ENCODE measurements around the gene PPM1G.

Gene PPM1G

DNA sequence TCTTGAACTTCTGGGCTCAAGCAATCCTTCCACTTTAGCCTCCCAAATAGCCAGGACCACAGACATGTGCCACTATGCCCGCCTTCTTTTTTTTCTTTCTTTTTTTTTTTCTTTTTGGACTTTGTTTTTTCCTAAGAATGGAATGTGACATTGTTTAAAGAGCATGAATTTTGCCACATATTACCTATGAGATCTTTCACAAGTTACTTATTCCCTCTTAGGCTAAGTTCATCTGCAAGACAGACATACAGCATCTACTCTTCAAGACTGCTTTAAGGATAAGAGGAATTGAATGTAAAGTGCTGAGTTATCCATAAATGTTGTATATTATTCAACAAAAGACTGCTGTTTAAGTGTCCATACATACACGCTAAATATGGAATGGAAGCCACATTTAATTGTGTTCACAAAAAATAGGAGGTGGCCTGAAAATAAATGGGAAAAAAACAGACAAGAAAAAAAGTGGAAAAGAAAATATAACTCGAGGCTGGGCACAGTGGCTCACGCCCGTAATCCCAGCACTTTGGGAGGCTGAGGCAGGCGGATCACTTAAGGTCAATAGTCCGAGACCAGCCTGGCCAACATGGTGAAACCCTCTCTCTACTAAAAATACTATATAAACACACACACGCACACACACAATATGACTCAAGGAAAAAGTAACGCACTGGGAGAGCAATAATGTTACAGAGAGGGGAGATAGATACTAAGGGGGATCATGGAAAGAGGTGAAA, 3.2 kb upstream of the PPM1G start:
- no peak for DNase-seq

DNA sequence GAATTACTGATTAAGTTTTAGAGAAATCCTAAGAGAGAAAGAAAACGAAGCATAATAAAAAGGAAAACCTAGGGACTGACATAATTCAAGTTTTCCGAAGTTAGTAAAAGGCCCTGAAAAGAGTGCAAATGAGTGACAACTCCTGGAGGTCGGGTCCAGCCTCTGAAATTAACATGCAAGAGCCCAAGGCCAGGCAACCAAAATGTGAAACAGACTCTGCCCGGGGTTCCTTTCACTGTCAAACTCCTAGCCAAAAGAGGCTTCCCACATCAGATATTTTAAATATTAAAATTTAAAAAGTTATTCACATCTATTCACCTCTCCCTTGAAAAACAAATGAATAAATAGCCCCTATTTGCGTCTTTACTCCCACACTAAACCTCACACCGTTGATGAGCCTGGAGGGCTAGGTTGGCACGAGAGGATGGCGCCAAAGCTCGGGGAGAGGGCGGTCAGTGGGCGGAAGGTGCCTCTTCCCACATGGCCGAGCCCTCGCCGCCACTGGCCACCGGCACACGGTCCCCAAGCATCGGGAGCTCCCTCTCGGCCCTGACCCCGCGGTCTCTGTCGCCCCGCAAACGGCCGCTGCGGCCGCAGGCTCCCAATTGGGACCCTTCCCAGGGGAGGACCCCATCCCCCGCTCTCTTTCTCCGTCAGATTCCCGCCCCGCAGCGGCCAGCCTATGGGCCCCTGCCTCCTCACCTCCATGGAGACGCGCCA, 630 bp downstream of the PPM1G start:
- DNase-seq: no peak

DNA sequence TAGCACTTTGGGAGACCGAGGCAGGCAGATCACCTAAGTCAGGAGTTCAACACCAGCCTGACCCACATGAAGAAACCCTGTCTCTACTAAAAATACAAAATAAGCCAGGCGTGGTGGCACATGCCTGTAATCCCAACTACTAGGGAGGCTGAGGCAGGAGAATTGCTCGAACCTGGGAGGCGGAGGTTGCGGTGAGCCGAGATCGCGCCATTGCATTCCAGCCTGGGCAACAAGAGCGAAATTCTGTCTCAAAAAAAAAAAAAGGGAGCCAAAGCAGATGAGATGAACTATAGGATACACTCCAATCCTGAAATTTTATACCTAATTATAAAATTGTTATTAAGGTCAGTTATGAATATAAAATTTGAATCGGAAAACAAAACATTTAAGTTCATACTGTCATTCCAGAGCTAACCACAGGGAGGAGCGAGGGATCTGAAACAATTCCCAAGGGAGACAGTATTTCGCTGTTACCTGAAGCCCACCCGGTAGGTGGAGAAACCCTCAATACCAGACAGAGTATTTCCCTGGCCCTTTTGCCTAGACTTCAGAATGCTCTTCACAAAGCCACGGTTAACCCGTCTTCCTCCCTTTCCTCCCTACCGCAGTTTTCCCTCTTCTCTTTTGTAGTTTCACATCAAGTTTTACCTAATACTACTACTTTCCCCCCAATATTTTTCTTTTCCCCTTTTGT, 1.4 kb downstream of the PPM1G start:
- no peak for DNase-seq

DNA sequence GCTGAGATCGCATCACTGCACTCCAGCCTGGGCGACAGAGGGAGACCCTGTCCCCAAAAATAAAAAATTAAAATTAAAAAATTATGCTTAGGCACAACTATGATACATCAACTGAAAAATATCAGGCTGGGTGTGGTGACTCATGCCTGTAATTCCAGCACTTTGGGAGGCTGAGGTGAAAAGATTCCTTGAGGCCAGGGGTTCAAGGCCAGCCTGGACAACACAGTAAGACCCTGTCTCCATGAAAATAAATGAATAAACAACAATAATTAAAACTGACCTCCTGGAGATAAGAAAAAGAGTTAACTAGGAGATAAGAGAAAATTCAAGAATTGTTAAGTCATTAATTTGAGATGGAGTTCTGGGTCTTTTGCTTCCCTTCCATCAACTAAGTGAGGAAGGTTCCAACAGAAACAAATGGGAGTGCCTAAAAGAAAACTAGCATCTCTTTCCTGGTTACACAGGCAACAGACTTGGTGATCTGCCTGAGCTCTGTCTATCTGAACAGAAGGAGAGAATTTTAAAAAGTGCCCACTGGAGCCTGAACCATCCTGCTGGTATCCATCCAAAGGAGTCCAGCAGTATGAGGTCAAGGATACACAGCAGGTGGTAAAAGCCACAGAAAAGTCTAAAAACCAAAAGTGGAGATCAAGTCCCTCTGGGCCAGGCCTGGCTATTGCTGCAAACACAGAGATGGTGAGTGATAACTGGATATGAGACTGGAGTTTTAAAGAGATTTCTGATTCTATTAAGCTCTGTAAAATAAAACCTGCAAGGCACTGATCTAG, 8.8 kb downstream of the PPM1G start:
- no peak for DNase-seq

DNA sequence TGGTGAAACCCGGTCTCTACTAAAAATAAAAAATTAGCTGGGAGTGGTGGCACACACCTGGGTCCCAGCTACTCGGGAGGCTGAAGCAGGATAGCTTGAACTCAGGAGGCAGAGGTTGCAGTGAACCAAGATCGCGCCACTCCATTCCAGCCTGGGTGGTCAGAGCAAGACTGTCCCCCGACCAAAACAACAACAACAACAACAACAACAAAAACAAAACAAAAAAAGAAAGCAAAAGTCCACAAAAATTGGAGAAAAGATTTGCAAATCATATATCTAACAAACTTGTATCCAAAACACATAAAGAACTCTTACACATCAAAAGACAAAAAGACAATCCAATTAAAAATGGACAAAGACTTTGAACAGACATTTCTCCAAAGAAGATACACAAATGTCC, 10.4 kb downstream of the PPM1G start:
- DNase-seq: no peak

DNA sequence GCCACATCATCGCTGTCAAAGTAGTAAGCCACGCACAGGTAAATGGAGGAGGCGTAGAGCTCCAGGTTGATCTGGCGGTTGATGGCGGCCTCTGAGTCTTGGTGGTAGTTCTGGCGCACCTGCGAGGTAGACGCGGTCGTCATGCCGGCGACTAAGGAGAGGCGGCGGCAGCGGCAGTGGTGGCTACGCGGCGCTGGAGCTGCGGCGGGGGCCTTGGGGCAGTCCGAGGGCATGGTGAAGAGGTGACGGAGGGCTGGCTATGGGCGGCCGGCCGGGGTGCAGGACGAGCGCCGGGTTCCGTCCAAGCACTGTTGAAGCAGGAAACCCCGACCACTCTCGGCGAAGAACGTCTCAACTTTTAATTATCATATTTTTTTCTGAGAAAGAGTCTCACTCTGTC, 16.2 kb downstream of the PPM1G start:
- DNase-seq: no peak

DNA sequence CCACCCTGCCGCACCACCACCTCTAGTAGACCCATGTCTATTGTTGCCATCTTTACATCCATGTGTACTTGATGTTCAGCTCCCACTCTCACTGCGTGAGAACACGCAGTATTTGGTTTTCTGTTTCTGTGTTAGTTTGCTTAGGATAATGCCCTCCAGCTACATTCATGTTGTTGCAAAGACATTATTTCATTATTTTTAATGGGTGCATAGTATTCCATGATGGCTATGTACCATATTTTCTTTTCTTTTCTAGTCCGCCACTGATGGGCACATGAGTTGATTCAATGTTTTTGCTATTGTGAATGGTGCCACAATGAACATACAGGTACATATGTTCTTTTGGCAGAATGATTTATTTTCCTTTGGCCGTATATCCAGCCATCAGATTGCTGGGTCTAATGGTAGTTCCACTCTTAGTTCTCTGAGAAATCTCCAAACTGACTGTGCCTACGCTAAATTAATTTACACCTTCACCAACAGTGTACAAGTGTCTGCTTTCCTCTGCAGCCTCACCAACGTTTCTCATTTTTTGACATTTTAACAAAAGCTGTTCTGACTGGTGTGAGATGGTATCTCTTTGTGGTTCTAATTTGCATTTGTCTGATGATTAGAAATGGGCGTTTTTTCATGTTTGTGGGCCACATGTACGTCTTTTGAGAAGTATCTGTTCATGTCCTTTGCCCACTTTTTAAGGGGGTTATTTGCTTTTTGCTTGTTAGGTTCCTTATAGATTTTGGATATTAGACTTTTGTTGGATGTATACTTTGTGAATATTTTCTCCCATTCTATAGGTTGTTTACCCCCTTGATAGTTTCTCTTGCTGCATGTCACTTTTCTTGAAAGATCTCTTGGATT, 18.3 kb downstream of the PPM1G start:
- DNase-seq: no peak

GRCh38 chr2:27381577-27382181, 27.7 kb downstream of the PPM1G start:
- peak; percentile 90 for DNase-seq

- DNase-seq: peak; percentile 87
Measured at GRCh38 chr2:27380626-27381545, 28.5 kb downstream of the PPM1G start, which contains the start of gene ZNF513. Gene ZNF513, minus strand, starts transcription at chr2:27380734. Its CDS starts 208 bp downstream, at chr2:27380526.

- no peak for DNase-seq
Measured at GRCh38 chr2:27379836-27380625, 29.4 kb downstream of the PPM1G start.

DNA sequence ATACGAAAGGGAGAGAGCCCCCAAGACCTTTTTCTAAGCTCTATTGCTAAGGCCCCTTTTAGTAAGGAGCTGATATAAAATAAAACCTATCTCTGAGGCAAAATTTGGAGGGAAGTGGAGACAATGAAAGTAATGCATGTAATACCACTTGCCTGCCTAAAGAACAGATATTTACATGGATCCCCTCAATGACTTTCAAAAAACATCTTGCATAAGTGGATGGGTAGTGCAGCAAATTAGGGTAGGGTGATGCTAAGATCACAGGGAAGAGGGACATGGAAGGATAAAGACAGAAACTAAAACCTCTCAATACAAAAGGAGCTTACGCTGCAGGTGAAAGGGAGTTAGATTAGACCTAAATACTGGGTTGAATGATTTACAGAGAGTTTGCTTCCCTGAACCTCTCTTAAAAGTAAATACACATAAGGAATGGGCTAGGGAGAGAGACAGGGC, 30.0 kb downstream of the PPM1G start:
- DNase-seq: no peak

DNA sequence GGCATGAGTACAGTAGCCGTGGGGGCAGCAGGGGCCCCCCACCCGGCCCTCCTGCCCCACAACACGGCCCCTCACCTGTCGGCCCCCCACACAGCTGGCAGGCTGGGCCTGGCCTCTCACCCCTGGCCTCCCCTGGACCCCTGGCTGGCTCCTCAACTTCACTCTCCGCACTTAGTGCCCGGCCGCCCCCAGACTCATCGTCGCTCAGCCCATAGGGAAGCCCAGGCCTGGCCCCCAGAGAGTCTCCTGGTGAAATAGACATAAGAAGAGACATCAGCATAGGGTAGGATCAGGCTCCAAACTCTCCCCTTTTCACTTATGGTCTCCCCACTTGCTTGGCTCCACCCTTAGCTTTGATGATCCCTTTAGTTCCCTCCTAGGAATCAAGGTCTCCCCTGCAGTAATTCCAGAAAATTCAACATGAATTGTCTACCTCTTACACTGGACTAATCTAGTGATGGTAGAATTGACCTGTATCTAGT, 30.5 kb downstream of the PPM1G start:
- DNase-seq: no peak

DNA sequence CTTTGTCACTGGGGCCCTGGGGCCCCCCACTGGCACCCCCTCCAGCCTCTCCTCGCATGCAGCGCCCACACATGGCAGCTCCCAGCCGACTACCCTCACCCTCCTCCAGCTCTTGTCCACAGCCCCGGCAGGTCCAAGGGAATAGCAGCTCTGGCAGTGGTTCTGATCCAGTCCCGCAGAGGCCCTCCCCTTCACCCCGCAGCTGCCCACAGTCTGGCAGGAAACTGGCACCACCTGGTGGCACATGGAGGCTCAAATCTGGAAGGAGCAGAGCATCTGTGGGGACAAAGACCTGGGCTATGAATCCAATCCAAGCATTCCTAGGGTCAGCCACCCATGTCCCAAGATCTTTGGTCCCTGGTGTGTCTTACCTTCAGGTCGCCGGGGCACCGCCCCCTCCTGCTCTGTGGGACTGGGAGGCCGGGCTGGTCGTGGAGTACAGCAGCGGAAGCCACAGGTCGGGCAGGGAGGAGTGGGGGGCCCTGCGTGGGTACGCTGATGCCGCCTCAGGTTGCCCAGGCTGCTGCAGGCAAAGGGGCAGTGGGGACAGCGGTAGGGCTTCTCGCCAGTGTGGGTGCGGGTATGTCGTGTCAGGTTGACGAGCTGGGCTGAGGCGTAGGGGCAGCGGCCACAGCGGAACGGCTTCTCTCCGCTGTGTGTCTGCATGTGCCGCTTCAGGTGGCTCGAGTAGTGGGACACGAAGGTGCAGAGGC, 31.1 kb downstream of the PPM1G start:
- no peak for DNase-seq

DNA sequence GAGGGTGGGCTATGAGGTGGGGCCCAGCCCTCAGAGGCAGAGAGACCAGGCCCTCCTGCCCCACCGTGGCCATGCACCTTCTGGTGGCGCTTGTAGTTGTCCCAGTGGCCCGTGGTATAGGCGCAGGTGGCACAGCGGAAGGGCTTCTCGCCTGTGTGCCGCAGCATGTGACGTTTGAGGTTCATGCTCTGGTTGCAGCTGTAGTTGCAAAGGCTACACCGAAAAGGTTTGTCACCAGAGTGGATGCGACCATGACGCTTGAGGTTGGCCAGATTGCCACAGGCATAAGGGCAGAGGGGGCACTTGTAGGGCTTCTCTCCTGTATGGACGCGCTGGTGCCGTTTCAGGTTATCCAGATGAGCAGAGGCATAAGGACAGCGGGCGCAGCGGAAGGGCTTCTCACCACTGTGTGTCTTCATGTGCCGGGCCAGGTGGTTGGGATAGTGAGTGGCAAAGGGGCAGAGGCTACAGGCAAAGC, 31.7 kb downstream of the PPM1G start:
- DNase-seq: no peak

- DNase-seq: no peak
Measured at GRCh38 chr2:27376866-27377617, 32.3 kb downstream of the PPM1G start.

- DNase-seq: no peak
Measured at GRCh38 chr2:27376151-27376865, 33.1 kb downstream of the PPM1G start.

DNA sequence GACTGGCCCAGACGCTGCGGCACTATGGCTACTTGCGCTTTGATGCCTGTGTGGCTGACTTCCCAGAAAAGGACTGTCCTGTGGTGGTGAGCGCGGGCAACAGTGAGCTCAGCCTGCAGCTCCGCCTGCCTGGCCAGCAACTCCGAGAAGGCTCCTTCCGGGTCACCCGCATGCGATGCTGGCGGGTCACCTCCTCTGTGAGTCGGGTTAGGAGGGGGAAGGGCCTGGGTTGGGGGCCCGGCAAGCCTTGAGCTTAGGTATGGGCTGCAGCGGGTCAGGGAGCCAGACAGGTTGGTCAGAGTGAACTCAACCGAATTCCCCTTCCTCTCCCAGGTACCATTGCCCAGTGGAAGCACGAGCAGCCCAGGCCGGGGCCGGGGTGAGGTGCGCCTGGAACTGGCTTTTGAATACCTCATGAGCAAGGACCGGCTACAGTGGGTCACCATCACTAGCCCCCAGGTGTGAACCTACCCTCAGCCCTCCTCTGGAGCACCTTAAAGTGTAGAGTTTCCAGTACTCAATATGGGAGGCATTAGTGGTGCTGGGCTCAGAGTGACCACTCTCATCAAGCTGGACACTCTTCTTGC, 33.8 kb downstream of the PPM1G start:
- no peak for DNase-seq
